ENCODE data around the gene PHETA2.
"Not testable (repeated sequence)": the region's sequence is repeated elsewhere in the genome, so short reads cannot be mapped to it uniquely, and the experiment has no call there.

The PHETA2 gene

DNA sequence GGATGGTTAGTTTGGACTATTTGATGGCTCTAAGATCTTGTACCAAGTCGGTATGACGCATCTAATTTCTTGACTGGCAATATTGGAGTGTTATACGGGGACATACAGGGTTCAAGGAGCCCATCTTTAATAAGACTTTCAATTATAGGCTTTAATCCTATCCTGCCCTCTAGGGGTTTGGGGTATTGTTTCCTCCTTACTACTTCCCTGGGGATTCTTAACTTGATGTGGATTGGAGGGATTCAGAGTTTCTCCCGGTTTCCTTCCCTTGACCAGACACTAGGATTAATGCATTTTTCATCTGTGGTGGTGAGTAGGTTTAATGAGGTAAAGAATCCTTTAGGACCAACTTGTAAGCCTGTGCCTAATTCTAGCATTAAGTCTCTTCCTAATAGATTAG lies 37.8 kb downstream of the PHETA2 start:
- H3K36me3 ChIP-seq (ENCODE audit: control insufficient read depth in 2 of 2, insufficient read depth in 2 of 2, low read length in 2 of 2) = no peaks in the 10 kb centered on the region
- H3K27me3 ChIP-seq (ENCODE audit: control insufficient read depth in 1 of 2, insufficient read depth in 2 of 2, low read length in 2 of 2) = no peaks in the 10 kb centered on the region
- peaks cover 0 to 9% of the 10 kb centered on the region in 2 donors for H3K9me3 ChIP-seq (ENCODE audit: control insufficient read depth in 2 of 2, low read length in 2 of 2)
- H3K4me3 ChIP-seq (ENCODE audit: low read length in 2 of 2) = no peak overlapping the region
- H3K27ac ChIP-seq (ENCODE audit: low read length) = no peak overlapping the region
- H3K9ac ChIP-seq (ENCODE audit: low read length in 2 of 2) = no peak overlapping the region
- no peaks in the 10 kb centered on the region for H3K4me1 ChIP-seq (ENCODE audit: control insufficient read depth, insufficient read depth, low read length)

DNA sequence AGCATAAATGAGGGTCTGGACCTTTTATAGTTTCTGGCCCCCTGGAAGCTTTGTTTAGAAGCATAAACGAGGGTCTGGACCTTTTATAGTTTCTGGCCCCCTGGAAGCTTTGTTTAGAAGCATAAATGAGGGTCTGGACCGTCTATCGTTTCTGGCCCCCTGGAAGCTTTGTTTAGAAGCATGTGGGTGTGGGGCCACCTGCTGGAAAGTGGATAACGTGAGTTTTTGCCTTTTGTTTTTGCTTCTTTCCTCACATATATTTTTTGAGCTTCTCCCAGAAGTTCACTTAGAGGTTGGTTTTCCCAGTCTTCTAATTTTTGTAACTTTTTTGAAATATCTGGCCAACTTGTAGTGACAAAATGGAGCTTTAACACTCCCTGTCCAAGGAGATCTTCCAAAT lies 38.7 kb downstream of the PHETA2 start:
- not testable (repeated sequence) for H3K9me3 ChIP-seq (ENCODE audit: control insufficient read depth in 2 of 2, low read length in 2 of 2); H3K36me3 ChIP-seq (ENCODE audit: control insufficient read depth in 2 of 2, insufficient read depth in 2 of 2, low read length in 2 of 2); H3K27me3 ChIP-seq (ENCODE audit: control insufficient read depth in 1 of 2, insufficient read depth in 2 of 2, low read length in 2 of 2); H3K9ac ChIP-seq (ENCODE audit: low read length in 2 of 2); H3K27ac ChIP-seq (ENCODE audit: low read length); H3K4me1 ChIP-seq (ENCODE audit: control insufficient read depth, insufficient read depth, low read length); H3K4me3 ChIP-seq (ENCODE audit: low read length in 2 of 2)

DNA sequence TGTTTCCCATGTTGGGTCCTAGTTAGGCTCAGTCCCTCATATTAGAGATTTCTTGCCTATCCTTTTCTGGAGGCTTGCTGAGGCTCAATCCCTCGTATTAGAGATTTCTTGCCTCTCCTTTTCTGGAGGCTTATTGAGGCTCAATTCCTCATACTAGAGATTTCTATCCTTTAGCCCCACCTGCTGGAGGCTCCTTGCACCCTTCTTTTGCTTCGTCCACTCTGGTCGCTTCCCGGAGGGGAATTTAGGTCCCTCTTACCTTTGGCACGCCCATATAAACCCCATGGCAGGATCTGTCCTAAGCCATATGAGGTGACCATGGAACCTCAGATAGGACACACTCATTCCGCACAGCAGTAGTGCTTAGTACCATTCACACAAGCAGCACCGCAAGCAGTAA lies 40.7 kb downstream of the PHETA2 start:
- H3K9me3 ChIP-seq (ENCODE audit: control insufficient read depth in 2 of 2, low read length in 2 of 2) = peaks cover 0 to 9% of the 10 kb centered on the region in 2 donors
- no peak overlapping the region for H3K27ac ChIP-seq (ENCODE audit: low read length)
- H3K4me3 ChIP-seq (ENCODE audit: low read length in 2 of 2) = no peak overlapping the region
- no peaks in the 10 kb centered on the region for H3K36me3 ChIP-seq (ENCODE audit: control insufficient read depth in 2 of 2, insufficient read depth in 2 of 2, low read length in 2 of 2)
- no peaks in the 10 kb centered on the region for H3K4me1 ChIP-seq (ENCODE audit: control insufficient read depth, insufficient read depth, low read length)
- no peaks in the 10 kb centered on the region for H3K27me3 ChIP-seq (ENCODE audit: control insufficient read depth in 1 of 2, insufficient read depth in 2 of 2, low read length in 2 of 2)
- H3K9ac ChIP-seq (ENCODE audit: low read length in 2 of 2) = no peak overlapping the region

DNA sequence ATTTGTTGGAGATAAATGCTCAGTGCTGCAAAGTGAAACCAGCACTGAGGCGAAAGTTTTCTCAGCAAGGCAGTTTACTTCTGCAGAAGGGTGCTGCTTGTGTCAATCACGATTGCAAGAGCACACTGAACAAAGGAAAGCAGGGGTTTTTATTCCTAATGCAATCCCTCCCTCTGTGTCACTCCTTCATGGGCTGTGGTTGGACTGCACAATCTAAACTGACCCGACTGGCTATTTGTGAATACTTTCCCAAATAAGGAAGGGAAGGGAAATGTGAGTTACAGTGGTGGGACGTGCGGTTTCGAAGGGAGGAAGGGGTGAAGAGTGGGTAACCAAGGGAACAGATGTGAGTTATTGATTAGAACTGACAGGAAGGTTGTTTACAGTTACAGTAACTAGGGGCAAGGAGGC lies 41.4 kb downstream of the PHETA2 start:
- not testable (repeated sequence) for H3K9ac ChIP-seq (ENCODE audit: low read length in 2 of 2); H3K4me3 ChIP-seq (ENCODE audit: low read length in 2 of 2); H3K27me3 ChIP-seq (ENCODE audit: control insufficient read depth in 1 of 2, insufficient read depth in 2 of 2, low read length in 2 of 2); H3K4me1 ChIP-seq (ENCODE audit: control insufficient read depth, insufficient read depth, low read length); H3K27ac ChIP-seq (ENCODE audit: low read length); H3K36me3 ChIP-seq (ENCODE audit: control insufficient read depth in 2 of 2, insufficient read depth in 2 of 2, low read length in 2 of 2); H3K9me3 ChIP-seq (ENCODE audit: control insufficient read depth in 2 of 2, low read length in 2 of 2)

DNA sequence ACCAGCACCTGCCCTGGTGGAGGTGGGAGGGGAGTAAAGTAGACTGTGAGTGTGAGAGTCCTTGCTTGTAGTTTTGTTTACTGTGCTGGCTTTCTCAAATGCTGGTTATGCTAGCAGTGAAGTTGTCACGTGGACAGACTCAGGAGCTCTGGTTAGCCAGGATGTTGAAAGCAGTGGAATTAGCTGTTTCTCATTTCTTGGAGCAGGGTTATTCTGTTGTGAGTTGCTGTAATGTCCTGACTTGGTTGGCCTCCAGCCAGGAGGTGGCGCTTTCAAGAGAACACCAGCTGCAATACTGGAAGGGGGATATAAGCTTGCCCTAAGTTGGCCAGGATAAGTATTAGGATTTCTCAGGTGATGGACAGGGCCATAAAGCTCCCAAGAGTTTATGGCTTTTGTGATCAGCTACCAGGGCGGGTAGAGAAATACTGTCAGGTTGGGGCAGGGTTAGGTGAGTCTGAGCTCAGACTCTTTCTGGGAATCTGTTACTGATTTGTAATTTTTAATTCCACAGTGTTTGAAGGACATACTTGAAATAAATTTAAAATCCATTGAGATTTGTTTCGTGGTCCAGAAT lies 42.9 kb downstream of the PHETA2 start:
- H3K4me1 ChIP-seq (ENCODE audit: control insufficient read depth, insufficient read depth, low read length) = no peaks in the 10 kb centered on the region
- H3K9ac ChIP-seq (ENCODE audit: low read length in 2 of 2) = peak overlapping the region in 1 of 2 donors; percentile 21
- no peak overlapping the region for H3K27ac ChIP-seq (ENCODE audit: low read length)
- H3K36me3 ChIP-seq (ENCODE audit: control insufficient read depth in 2 of 2, insufficient read depth in 2 of 2, low read length in 2 of 2) = no peaks in the 10 kb centered on the region
- H3K4me3 ChIP-seq (ENCODE audit: low read length in 2 of 2) = no peak overlapping the region
- peaks cover 0 to 9% of the 10 kb centered on the region in 2 donors for H3K9me3 ChIP-seq (ENCODE audit: control insufficient read depth in 2 of 2, low read length in 2 of 2)
- H3K27me3 ChIP-seq (ENCODE audit: control insufficient read depth in 1 of 2, insufficient read depth in 2 of 2, low read length in 2 of 2) = no peaks in the 10 kb centered on the region

DNA sequence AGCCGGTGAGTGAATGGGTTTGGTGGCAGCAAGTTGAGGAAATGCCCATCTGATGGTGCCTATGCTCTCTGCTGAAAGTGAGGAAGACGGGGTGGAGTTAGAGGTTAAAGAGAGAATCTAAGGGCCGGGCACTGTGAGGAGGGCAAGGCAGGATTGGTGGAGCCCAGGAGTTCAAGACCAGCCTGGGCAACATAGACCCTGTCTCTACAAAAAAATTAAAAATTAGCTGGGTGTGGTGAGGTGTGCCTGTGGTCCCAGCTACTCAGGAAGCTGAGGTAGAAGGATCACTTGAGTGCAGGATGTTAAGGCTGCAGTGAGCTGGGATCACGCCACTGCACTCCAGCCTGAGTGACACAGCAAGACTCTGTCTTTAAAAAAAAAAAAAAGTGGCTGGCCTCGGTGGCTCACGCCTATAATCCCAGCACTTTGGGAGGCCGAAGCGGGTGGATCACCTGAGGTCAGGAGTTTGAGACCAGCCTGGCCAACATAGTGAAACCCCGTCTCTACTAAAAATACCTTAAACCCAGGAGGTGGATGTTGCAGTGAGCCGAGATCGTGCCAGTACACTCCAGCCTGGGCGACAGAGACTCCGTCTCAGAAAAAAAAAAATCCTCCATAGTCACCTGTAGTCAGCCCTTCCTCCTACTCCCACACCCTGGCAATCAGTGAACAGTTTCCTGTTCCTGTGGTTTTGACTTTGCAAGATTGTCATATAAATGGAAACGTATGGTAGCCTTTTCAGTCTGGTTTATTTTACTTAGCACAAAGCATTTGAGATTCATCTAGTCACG lies 46.4 kb downstream of the PHETA2 start:
- H3K9me3 ChIP-seq (ENCODE audit: control insufficient read depth in 2 of 2, low read length in 2 of 2); H3K4me3 ChIP-seq (ENCODE audit: low read length in 2 of 2); H3K27ac ChIP-seq (ENCODE audit: low read length); H3K36me3 ChIP-seq (ENCODE audit: control insufficient read depth in 2 of 2, insufficient read depth in 2 of 2, low read length in 2 of 2); H3K4me1 ChIP-seq (ENCODE audit: control insufficient read depth, insufficient read depth, low read length); H3K27me3 ChIP-seq (ENCODE audit: control insufficient read depth in 1 of 2, insufficient read depth in 2 of 2, low read length in 2 of 2); H3K9ac ChIP-seq (ENCODE audit: low read length in 2 of 2): not testable (repeated sequence)

DNA sequence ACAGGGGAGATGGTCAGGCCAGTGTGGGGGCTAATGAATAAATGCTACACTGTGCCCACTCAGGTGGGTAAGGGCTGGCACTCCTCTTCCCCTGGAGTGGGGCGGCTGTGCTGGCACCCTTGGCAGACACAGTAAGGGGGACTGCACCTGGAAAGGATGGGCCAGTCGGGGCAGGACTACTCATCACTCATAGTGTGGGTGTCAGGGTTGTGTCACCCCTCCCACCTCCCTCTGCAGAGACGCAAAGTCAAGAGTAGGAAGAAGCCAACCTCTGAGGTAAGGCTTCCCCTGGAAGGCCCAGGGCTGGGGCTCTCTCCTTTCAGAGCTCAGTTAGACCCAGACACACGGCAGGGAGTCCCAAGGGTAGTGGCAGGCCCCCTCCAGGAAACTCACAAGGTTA lies 49.5 kb downstream of the PHETA2 start:
- H3K9ac ChIP-seq (ENCODE audit: low read length in 2 of 2); H3K9me3 ChIP-seq (ENCODE audit: control insufficient read depth in 2 of 2, low read length in 2 of 2); H3K36me3 ChIP-seq (ENCODE audit: control insufficient read depth in 2 of 2, insufficient read depth in 2 of 2, low read length in 2 of 2); H3K27me3 ChIP-seq (ENCODE audit: control insufficient read depth in 1 of 2, insufficient read depth in 2 of 2, low read length in 2 of 2); H3K4me3 ChIP-seq (ENCODE audit: low read length in 2 of 2); H3K4me1 ChIP-seq (ENCODE audit: control insufficient read depth, insufficient read depth, low read length); H3K27ac ChIP-seq (ENCODE audit: low read length): not testable (repeated sequence)

DNA sequence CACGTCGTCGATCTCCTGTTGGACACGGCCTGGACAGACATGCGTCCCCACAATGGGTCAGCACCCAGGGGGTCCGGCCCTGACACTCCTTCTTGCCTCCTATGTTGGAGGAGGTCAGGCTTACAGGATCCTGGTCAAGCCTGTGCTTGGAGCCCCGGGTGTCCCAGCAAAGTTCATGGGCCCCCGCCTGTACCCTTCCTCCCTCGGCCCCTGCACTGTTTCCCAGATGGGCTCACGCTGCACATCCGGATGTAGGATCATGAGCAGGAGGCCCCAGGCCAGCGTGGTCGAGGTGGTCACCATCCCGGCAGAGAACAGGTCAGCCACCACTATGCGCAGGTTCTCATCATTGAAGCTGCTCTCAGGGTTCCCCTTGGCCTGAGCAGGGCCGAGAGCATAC lies 53.6 kb downstream of the PHETA2 start:
- Histone ChIP-seq H3K9me3 (ENCODE audit: control insufficient read depth in 2 of 2, low read length in 2 of 2) (no peaks in the 10 kb centered on the region), H3K27me3 (ENCODE audit: control insufficient read depth in 1 of 2, insufficient read depth in 2 of 2, low read length in 2 of 2) (no peaks in the 10 kb centered on the region), H3K4me3 (ENCODE audit: low read length in 2 of 2) (no peak overlapping the region), H3K36me3 (ENCODE audit: control insufficient read depth in 2 of 2, insufficient read depth in 2 of 2, low read length in 2 of 2) (no peaks in the 10 kb centered on the region), H3K27ac (ENCODE audit: low read length) (no peak overlapping the region), H3K4me1 (ENCODE audit: control insufficient read depth, insufficient read depth, low read length) (no peaks in the 10 kb centered on the region), H3K9ac (ENCODE audit: low read length in 2 of 2) (no peak overlapping the region)

DNA sequence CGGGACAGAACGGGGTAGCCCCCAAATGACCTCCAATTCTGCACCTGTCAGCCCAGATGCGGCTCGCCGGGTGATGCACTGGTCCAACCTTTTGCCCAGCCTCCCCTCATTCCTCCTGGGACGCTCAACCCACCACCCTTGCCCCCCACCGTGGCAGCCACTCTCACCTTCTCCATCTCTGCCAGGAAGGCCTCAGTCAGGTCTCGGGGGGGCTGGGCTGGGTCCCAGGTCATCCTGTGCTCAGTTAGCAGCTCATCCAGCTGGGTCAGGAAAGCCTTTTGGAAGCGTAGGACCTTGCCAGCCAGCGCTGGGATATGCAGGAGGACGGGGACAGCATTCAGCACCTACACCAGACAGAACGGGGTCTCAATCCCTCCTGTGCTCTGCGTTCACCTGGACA lies 54.0 kb downstream of the PHETA2 start:
- H3K9me3 ChIP-seq (ENCODE audit: control insufficient read depth in 2 of 2, low read length in 2 of 2); H3K27me3 ChIP-seq (ENCODE audit: control insufficient read depth in 1 of 2, insufficient read depth in 2 of 2, low read length in 2 of 2); H3K4me1 ChIP-seq (ENCODE audit: control insufficient read depth, insufficient read depth, low read length); H3K9ac ChIP-seq (ENCODE audit: low read length in 2 of 2); H3K4me3 ChIP-seq (ENCODE audit: low read length in 2 of 2); H3K36me3 ChIP-seq (ENCODE audit: control insufficient read depth in 2 of 2, insufficient read depth in 2 of 2, low read length in 2 of 2); H3K27ac ChIP-seq (ENCODE audit: low read length): not testable (repeated sequence)

Data from stomach smooth muscle (tissue), 2 donors.